Ovary (tissue), 9 donors: Measurements from ENCODE around the gene HRH2. TPM values are rescaled to one million over a fixed set of nuclear protein-coding genes. Genes with fewer than 3 reads are reported as not detected.

Experiments
- DNase-seq, 5 donors: peaks; one replicate each; pipeline ENCODE4 v3.0.0-alpha.2; 2019 to 2020
- H3K27ac ChIP-seq, 2 donors: fragments of 200-600 bp; one replicate each; pipeline versions ENCODE4 v1.5.1 to v1.8.0; 2019 to 2022
- H3K27me3 ChIP-seq: fragments of 200-600 bp; one replicate; pipeline ENCODE4 v1.8.0; 2022
- H3K36me3 ChIP-seq: fragments of 200-600 bp; sonication (generic); one replicate; pipeline ENCODE4 v1.5.1; 2019
- H3K4me1 ChIP-seq: one replicate; pipeline ENCODE4 v1.8.1; 2013; ENCODE audit warnings: mild to moderate bottlenecking, moderate library complexity; ENCODE audit not compliant: insufficient read depth
- H3K4me3 ChIP-seq: fragments of 200-600 bp; sonication (generic); one replicate; pipeline ENCODE4 v1.5.1; 2017
- H3K9me3 ChIP-seq, 2 donors: fragments of 200-600 bp in 1 of 2; sonication (generic) in 1 of 2; one replicate each; pipeline versions ENCODE4 v1.5.1 to v1.8.1; 2013 to 2019; ENCODE audit warnings: mild to moderate bottlenecking in 1 of 2, moderate library complexity in 1 of 2
- CTCF ChIP-seq, 3 donors: fragments of 450-650 bp in 2 of 3; fragments of 200-600 bp in 1 of 3; IDR thresholded peaks; one replicate each; pipeline versions ENCODE4 v1.5.1 to v1.8.0; 2016 to 2022; ENCODE audit warnings: antibody characterized with exemption in 3 of 3, mild to moderate bottlenecking in 1 of 3
- EP300 ChIP-seq: sonication (generic); formaldehyde crosslinking; IDR thresholded peaks from one replicate; pipeline ENCODE4 v1.6.1; 2017; ENCODE audit warnings: antibody characterized with exemption
- POLR2A ChIP-seq: fragments of 450-650 bp; IDR thresholded peaks from one replicate; pipeline ENCODE4 v1.6.1; 2017; ENCODE audit warnings: antibody characterized with exemption, mild to moderate bottlenecking, moderate library complexity
- whole genome bisulfite sequencing, 3 donors: extraction: QIAGEN DNeasy Blood & Tissue Kit in 1 of 3; methylation state at CpG; one replicate each; pipeline versions ENCODE4 v1.1.5 to v1.1.7; 2013 to 2017; 5-methylcytosine and 5-hydroxymethylcytosine counted together
- intact Hi-C, 4 donors: fragments of 100-400 bp; cut with DNase I; formaldehyde crosslinking; loops; one replicate each; pipeline versions ENCODE4 v1.11.0 to v1.15.1; 2022 to 2023
- polyA plus RNA-seq, 2 donors: library from polyadenylated mRNA; stranded (reverse); fragments of 200-250 nt in 1 of 2; fragments of 350-450 nt in 1 of 2; fragmentation: Illumina TruSeq in 1 of 2; extraction: RNeasy Lipid Tissue Mini Kit (QIAGEN cat#74804) in 1 of 2; gene quantifications; one replicate each; pipeline ENCODE4 v1.2.3, GENCODE V29; 2013 to 2014
- total RNA-seq, 7 donors: library from RNA; depleted of rRNA in 2 of 7; stranded (reverse); fragments of >200 nt in 2 of 7; fragmentation: NEBNext Ultra II Directional in 3 of 7; extraction: Animal tissue kit (Norgen Biotek cat#: 25700) in 3 of 7; gene quantifications; one replicate each; pipeline versions ENCODE4 v1.1.0 to v1.2.4, GENCODE V29; 2016 to 2023
- donor health status: DM: no; HTN: no; CAD: no; lungs with moderate emphysema.
- donor health status: DM: no; HTN: no; CAD: no.
- donor health status: Bipolar disorder and iron deficiency.
- donor health status: DM: yes; HTN: yes; CAD: no.
- donor health status: DM: no; HTN: no; CAD: no.
- donor health status: DM: yes; HTN: yes; CAD: no.

Gene HRH2
- total and polyA plus RNA-seq, 9 donors: 0.23 to 3.3 (median 1.2) TPM

- no peak overlapping the region for H3K4me3 ChIP-seq
- intact Hi-C loops: no loop called here
- 37 to 46% (median 39%) methylated on average over 12 of the region's 12 CpGs for WGBS, 3 donors
- no peaks in the 10 kb centered on the region for H3K36me3 ChIP-seq
- H3K4me1 ChIP-seq: no peaks in the 10 kb centered on the region
- no peaks in the 10 kb centered on the region for H3K27me3 ChIP-seq
- no peak overlapping the region for H3K27ac ChIP-seq
- H3K9me3 ChIP-seq: no peaks in the 10 kb centered on the region
- DNase-seq: no peak
- TF ChIP-seq POLR2A: no peak
- no peak for TF ChIP-seq EP300
- no peak for TF ChIP-seq CTCF (IDR thresholded peaks at IDR 0.05)
Measured at GRCh38 chr5:175728316-175728715, 70.4 kb downstream of the HRH2 start.

- Histone ChIP-seq H3K27ac (no peak overlapping the region), H3K4me3 (no peak overlapping the region), H3K27me3 (no peaks in the 10 kb centered on the region), H3K4me1 (no peaks in the 10 kb centered on the region), H3K36me3 (no peaks in the 10 kb centered on the region), H3K9me3 (no peaks in the 10 kb centered on the region)
- intact Hi-C loops: no loop called here
- TF ChIP-seq EP300 (no peak), CTCF (IDR thresholded peaks at IDR 0.05) (no peak), POLR2A (no peak)
- DNase-seq: peak in 1 of 5 donors; percentile 40
- WGBS, 3 donors: 11 to 15% (median 15%) methylated on average over 33 of the region's 33 CpGs
Measured at GRCh38 chr5:175728885-175729828, 71.3 kb downstream of the HRH2 start.

GRCh38 chr5:175729829-175730277, 72.0 kb downstream of the HRH2 start:
- intact Hi-C loops: no loop called here
- DNase-seq: peak; percentile 87 to 95 (median 94)
- TF ChIP-seq EP300 (no peak), POLR2A (peak; percentile 15), CTCF (IDR thresholded peaks at IDR 0.05) (peak; percentile 87 to 97 (median 95))
- Histone ChIP-seq H3K9me3 (no peaks in the 10 kb centered on the region), H3K36me3 (no peaks in the 10 kb centered on the region), H3K27ac (no peak overlapping the region), H3K27me3 (no peaks in the 10 kb centered on the region), H3K4me1 (no peaks in the 10 kb centered on the region), H3K4me3 (no peak overlapping the region)
- 4 to 6% (median 5%) methylated on average over 9 of the region's 9 CpGs for WGBS, 3 donors

- Histone ChIP-seq H3K9me3 (no peaks in the 10 kb centered on the region), H3K36me3 (no peaks in the 10 kb centered on the region), H3K27ac (no peak overlapping the region), H3K4me3 (no peak overlapping the region), H3K4me1 (no peaks in the 10 kb centered on the region), H3K27me3 (no peaks in the 10 kb centered on the region)
- DNase-seq: no peak
- intact Hi-C loops: no loop called here
- WGBS, 3 donors: 55 to 80% (median 66%) methylated on average over 3 of the region's 3 CpGs
- no peak for TF ChIP-seq POLR2A
- TF ChIP-seq CTCF (IDR thresholded peaks at IDR 0.05): no peak
- TF ChIP-seq EP300: no peak
Measured at GRCh38 chr5:175731172-175731571, 73.3 kb downstream of the HRH2 start.
